ENCODE measurements around the gene SLX4. TPM values are rescaled to one million over a fixed set of nuclear protein-coding genes. Genes with fewer than 3 reads are reported as not detected.
A peak's percentile ranks its signal among the peaks of the same experiment; 100 is the strongest.

Gene SLX4
- total and polyA plus RNA-seq, 2 donors (not counting 3 experiments of a cell fraction or from before 2014, with no cell fraction given): 2.9 to 8.9 TPM

DNA sequence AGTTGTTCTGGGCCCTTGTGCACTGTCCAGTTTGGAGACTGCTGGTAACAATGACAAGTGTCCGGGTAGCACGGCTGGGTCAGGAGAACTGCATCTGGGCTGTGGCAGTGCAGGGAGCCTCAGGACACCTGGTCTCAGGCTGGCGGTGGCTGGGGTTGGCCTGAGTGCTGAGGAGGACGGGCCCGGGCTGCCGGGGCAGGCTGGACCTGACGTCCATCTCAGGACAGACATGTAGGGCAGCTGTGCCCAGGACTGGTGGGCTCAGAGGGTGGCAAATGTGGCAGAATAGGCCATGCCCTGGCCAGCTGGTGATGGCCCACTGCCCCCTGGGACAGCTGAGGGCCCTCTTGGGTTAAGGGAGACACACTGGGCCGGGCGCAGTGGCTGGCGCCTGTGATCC is 30.0 kb downstream of the SLX4 start:
- no peaks in the 10 kb centered on the region for H4K20me1 ChIP-seq (replicated peaks; ENCODE audit: control insufficient read depth, extremely low read depth, insufficient read depth, low read length)
- dilution Hi-C loops (cut with MboI; ENCODE audit: extremely low pct_ligation_motif_present, low sequenced_read_pairs): loop anchor here (5.0 kb wide), 1 partner anchor 44 kb away; no protein-coding TSS in a partner anchor
- no peak overlapping the region for H3K4me2 ChIP-seq (ENCODE audit: insufficient read depth, low read length)
- DNase-seq (ENCODE audit: low read depth, low spot score) (no peak), FAIRE-seq (no peak)
- H3K9me1 ChIP-seq (replicated peaks; ENCODE audit: control insufficient read depth, extremely low read depth, insufficient read depth, low read length): no peaks in the 10 kb centered on the region
- H3K27ac ChIP-seq (ENCODE audit: insufficient read depth, low read depth, low read length): no peak overlapping the region
- H2AFZ ChIP-seq (ENCODE audit: low read depth, low read length): no peak overlapping the region
- no peaks in the 10 kb centered on the region for H3K27me3 ChIP-seq (ENCODE audit: control insufficient read depth in 2 of 2, insufficient read depth in 2 of 2, low read length in 2 of 2)
- peaks cover 10% of the 10 kb centered on the region for H3K4me1 ChIP-seq (ENCODE audit: control insufficient read depth, extremely low read depth, insufficient read depth, low read length)
- BruUV-seq (replicated peaks): TSS peak; percentile 24
- no peak overlapping the region for H3K4me3 ChIP-seq (replicated peaks in 1 of 3; ENCODE audit: insufficient read depth in 1 of 3, low read depth in 1 of 3, low read length in 3 of 3)
- intact Hi-C loops (cut with micrococcal nuclease): no loop called here
- H3K9me3 ChIP-seq (replicated peaks; ENCODE audit: control insufficient read depth, insufficient read depth, low read length): no peaks in the 10 kb centered on the region
- CTCF ChIA-PET: no interaction called here
- H3K36me3 ChIP-seq (ENCODE audit: control insufficient read depth in 2 of 2, extremely low read depth in 1 of 2, insufficient read depth in 2 of 2, low read length in 2 of 2): no peaks in the 10 kb centered on the region
- H3K9ac ChIP-seq (replicated peaks; ENCODE audit: extremely low read depth, insufficient read depth, low read length): no peak overlapping the region
- TF ChIP-seq POLR2A (IDR thresholded peaks at IDR 0.05; ENCODE audit: low read depth, low read length) (no peak), FOS (IDR thresholded peaks at IDR 0.05; ENCODE audit: borderline replicate concordance, insufficient read depth, low read length) (no peak)
- H3K79me2 ChIP-seq (ENCODE audit: control insufficient read depth, insufficient read depth, low read length): no peaks in the 10 kb centered on the region
- POLR2A ChIA-PET: no interaction called here

DNA sequence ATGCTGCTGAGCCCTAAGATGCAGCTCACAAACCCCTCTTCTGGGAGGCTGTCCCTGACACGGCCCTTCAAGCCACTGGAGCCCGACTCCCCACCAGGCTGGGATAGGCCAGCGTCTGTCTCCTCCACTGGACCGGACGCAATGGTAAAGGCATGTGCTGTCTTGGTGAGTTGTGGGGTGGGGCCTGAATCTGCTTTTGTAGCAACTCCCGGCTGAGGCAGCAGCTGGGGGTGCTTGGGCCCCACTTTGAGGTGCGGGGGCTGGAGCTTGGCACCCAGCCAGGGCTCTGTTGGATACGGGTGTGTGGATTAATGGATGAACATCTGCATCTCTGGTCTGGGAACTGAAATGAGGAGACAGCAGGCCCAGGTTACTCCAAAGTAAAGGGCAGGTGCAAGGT is 30.7 kb downstream of the SLX4 start:
- FAIRE-seq: no peak

More for the DNA sequence above, 30.7 kb downstream of the SLX4 start:
- H3K79me2 ChIP-seq (ENCODE audit: control insufficient read depth, insufficient read depth, low read length): no peaks in the 10 kb centered on the region
- dilution Hi-C loops (cut with MboI; ENCODE audit: extremely low pct_ligation_motif_present, low sequenced_read_pairs) (loop anchor here (5.0 kb wide), 1 partner anchor 43 kb away; no protein-coding TSS in a partner anchor), intact Hi-C loops (cut with micrococcal nuclease) (no loop called here)
- H3K36me3 ChIP-seq (ENCODE audit: control insufficient read depth in 2 of 2, extremely low read depth in 1 of 2, insufficient read depth in 2 of 2, low read length in 2 of 2): no peaks in the 10 kb centered on the region
- H3K4me3 ChIP-seq (replicated peaks in 1 of 3; ENCODE audit: insufficient read depth in 1 of 3, low read depth in 1 of 3, low read length in 3 of 3): no peak overlapping the region
- BruUV-seq (replicated peaks): no TSS peak
- no peak overlapping the region for H2AFZ ChIP-seq (ENCODE audit: low read depth, low read length)
- H3K27me3 ChIP-seq (ENCODE audit: control insufficient read depth in 2 of 2, insufficient read depth in 2 of 2, low read length in 2 of 2): no peaks in the 10 kb centered on the region
- H3K9ac ChIP-seq (replicated peaks; ENCODE audit: extremely low read depth, insufficient read depth, low read length): no peak overlapping the region
- H3K27ac ChIP-seq (ENCODE audit: insufficient read depth, low read depth, low read length): no peak overlapping the region
- ChIA-PET CTCF (no interaction called here), POLR2A (no interaction called here)
- TF ChIP-seq MYC (IDR thresholded peaks at IDR 0.05; ENCODE audit: low read depth, low read length) (no peak), FOS (IDR thresholded peaks at IDR 0.05; ENCODE audit: borderline replicate concordance, insufficient read depth, low read length) (no peak), POLR2AphosphoS5 (IDR thresholded peaks at IDR 0.05; ENCODE audit: insufficient read depth, low read depth, low read length) (no peak), JUN (IDR thresholded peaks at IDR 0.05; ENCODE audit: borderline replicate concordance, insufficient read depth, insufficient read length, low read depth) (no peak), EZH2 (IDR thresholded peaks at IDR 0.05; ENCODE audit: borderline replicate concordance, low read depth, low read length, severe bottlenecking) (no peak), POLR2A (IDR thresholded peaks at IDR 0.05; ENCODE audit: low read depth, low read length) (no peak), GATA2 (IDR thresholded peaks at IDR 0.05; ENCODE audit: insufficient read depth, insufficient read length, low read depth, low read length) (no peak)
- TF ChIP-seq, protein P1, sequence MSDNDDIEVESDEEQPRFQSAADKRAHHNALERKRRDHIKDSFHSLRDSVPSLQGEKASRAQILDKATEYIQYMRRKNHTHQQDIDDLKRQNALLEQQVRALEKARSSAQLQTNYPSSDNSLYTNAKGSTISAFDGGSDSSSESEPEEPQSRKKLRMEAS (IDR thresholded peaks at IDR 0.05; ENCODE audit: insufficient read depth, insufficient read length): no peak
- TF ChIP-seq, protein P2, sequence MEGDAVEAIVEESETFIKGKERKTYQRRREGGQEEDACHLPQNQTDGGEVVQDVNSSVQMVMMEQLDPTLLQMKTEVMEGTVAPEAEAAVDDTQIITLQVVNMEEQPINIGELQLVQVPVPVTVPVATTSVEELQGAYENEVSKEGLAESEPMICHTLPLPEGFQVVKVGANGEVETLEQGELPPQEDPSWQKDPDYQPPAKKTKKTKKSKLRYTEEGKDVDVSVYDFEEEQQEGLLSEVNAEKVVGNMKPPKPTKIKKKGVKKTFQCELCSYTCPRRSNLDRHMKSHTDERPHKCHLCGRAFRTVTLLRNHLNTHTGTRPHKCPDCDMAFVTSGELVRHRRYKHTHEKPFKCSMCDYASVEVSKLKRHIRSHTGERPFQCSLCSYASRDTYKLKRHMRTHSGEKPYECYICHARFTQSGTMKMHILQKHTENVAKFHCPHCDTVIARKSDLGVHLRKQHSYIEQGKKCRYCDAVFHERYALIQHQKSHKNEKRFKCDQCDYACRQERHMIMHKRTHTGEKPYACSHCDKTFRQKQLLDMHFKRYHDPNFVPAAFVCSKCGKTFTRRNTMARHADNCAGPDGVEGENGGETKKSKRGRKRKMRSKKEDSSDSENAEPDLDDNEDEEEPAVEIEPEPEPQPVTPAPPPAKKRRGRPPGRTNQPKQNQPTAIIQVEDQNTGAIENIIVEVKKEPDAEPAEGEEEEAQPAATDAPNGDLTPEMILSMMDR (IDR thresholded peaks at IDR 0.05; ENCODE audit: extremely low read depth in 1 of 2, insufficient read depth in 1 of 2, low read depth in 1 of 2, low read length in 2 of 2): no peak
- no peak overlapping the region for H3K4me2 ChIP-seq (ENCODE audit: insufficient read depth, low read length)
- DNase-seq (ENCODE audit: low read depth, low spot score): no peak
- no peaks in the 10 kb centered on the region for H3K9me1 ChIP-seq (replicated peaks; ENCODE audit: control insufficient read depth, extremely low read depth, insufficient read depth, low read length)
- no peaks in the 10 kb centered on the region for H4K20me1 ChIP-seq (replicated peaks; ENCODE audit: control insufficient read depth, extremely low read depth, insufficient read depth, low read length)
- peaks cover 10% of the 10 kb centered on the region for H3K4me1 ChIP-seq (ENCODE audit: control insufficient read depth, extremely low read depth, insufficient read depth, low read length)
- no peaks in the 10 kb centered on the region for H3K9me3 ChIP-seq (replicated peaks; ENCODE audit: control insufficient read depth, insufficient read depth, low read length)
